Panc1 (cell line): ENCODE data around the gene TEX54. TPM values are rescaled to one million over a fixed set of nuclear protein-coding genes. Genes with fewer than 3 reads are reported as not detected.

Experiments used
- ATAC-seq: fragments of 200-7000 bp; cut with Tn5 transposase; 2 replicates; pipeline ENCODE4 v1.9.1; 2020; ENCODE audit warnings: mild to moderate bottlenecking, moderate library complexity
- BruUV-seq: library from RNA; stranded (reverse); fragments of 400-500 nt; replicated peaks from 2 replicates; lab custom pipeline; 2021; lab: Mats Ljungman, UMichigan
- CTCF ChIA-PET: fragments of 300-600 bp; sonication (Branson Sonifier 250); formaldehyde crosslinking; loops from one replicate; lab custom pipeline; 2022; ENCODE audit warnings: antibody characterized with exemption; lab: Charles Lee
- POLR2A ChIA-PET: fragments of 300-600 bp; sonication (Branson Sonifier 250); formaldehyde crosslinking; loops from one replicate; lab custom pipeline; 2022; ENCODE audit warnings: antibody characterized with exemption; lab: Charles Lee
- DNase-seq: peaks from one replicate; pipeline ENCODE4 v3.0.0-alpha.2; 2010; ENCODE audit warnings: low read depth, low spot score
- H3K27ac ChIP-seq: 2 replicates; pipeline ENCODE4 v1.5.1; 2011; ENCODE audit warnings: mild to moderate bottlenecking, low read length, inconsistent platforms
- H3K27me3 ChIP-seq: fragments of 200-500 bp; sonication (Bioruptor generic); 2 replicates; pipeline ENCODE4 v1.6.0; 2014; ENCODE audit warnings: low read length, inconsistent platforms; ENCODE audit not compliant: control insufficient read depth, insufficient read depth
- H3K36me3 ChIP-seq: fragments of 200-500 bp; sonication (Bioruptor generic); 2 replicates; pipeline ENCODE4 v1.5.1; 2014; ENCODE audit warnings: inconsistent platforms, mild to moderate bottlenecking, low read length, moderate library complexity; ENCODE audit not compliant: control insufficient read depth, insufficient read depth
- H3K4me1 ChIP-seq: 2 replicates; pipeline ENCODE4 v1.5.1; 2011; ENCODE audit warnings: inconsistent platforms, mild to moderate bottlenecking, low read length, moderate library complexity; ENCODE audit not compliant: control insufficient read depth, insufficient read depth
- H3K4me3 ChIP-seq, 2 experiments: 2 replicates each; pipeline ENCODE4 v1.5.1; 2011 to 2012; ENCODE audit warnings: low read depth in 2 of 2, low read length in 2 of 2, mild to moderate bottlenecking in 2 of 2, inconsistent platforms in 1 of 2, moderate library complexity in 1 of 2
- H3K9me3 ChIP-seq: fragments of 200-500 bp; sonication (Bioruptor generic); 2 replicates; pipeline ENCODE4 v1.5.1; 2014; ENCODE audit warnings: low read depth, mild to moderate bottlenecking, inconsistent platforms, low read length, moderate library complexity; ENCODE audit not compliant: control insufficient read depth, insufficient read depth
- POLR2AphosphoS5 ChIP-seq: IDR thresholded peaks from 2 replicates; pipeline ENCODE4 v1.6.1; 2012; ENCODE audit warnings: mild to moderate bottlenecking, low read depth, low read length, moderate library complexity
- SIN3A ChIP-seq: IDR thresholded peaks from 2 replicates; pipeline ENCODE4 v1.6.1; 2012; ENCODE audit warnings: low read depth, mild to moderate bottlenecking, low read length, moderate library complexity, borderline replicate concordance; ENCODE audit not compliant: insufficient read depth
- TCF7L2 ChIP-seq: IDR thresholded peaks from 2 replicates; pipeline ENCODE4 v1.6.1; 2011; ENCODE audit warnings: mild to moderate bottlenecking, low read depth, low read length, inconsistent platforms
- in situ Hi-C: cut with HindIII; loops from 2 replicates; pipeline ENCODE4 v1.10.0; 2016; ENCODE audit warnings: low sequenced_read_pairs, low pct_unique_long_range_greater_than_20kb
- intact Hi-C: fragments of 100-400 bp; cut with micrococcal nuclease; formaldehyde crosslinking; loops from one replicate; pipeline ENCODE4 v1.10.0; 2022; ENCODE audit not compliant: unreplicated experiment
- total RNA-seq: library from RNA; stranded (reverse); gene quantifications from one replicate; pipeline ENCODE4 v1.2.1, GENCODE V29; 2021; ENCODE audit not compliant: unreplicated experiment
- TF ChIP-seq, protein P1 (sequence below): fragments of 450-650 bp; IDR thresholded peaks from 2 replicates; pipeline ENCODE4 v1.5.1; 2017; ENCODE audit warnings: mild to moderate bottlenecking
- TF ChIP-seq, protein P2 (sequence below), 2 experiments: IDR thresholded peaks; 2 replicates each; pipeline ENCODE4 v1.6.1; 2011 to 2012; ENCODE audit warnings: low read depth in 2 of 2, control low read depth in 1 of 2, low read length in 1 of 2, mild to moderate bottlenecking in 1 of 2, moderate library complexity in 1 of 2; ENCODE audit not compliant: insufficient read depth in 1 of 2

Gene TEX54
- total RNA-seq, 1 experiment from 2014 or later: not detected

DNA sequence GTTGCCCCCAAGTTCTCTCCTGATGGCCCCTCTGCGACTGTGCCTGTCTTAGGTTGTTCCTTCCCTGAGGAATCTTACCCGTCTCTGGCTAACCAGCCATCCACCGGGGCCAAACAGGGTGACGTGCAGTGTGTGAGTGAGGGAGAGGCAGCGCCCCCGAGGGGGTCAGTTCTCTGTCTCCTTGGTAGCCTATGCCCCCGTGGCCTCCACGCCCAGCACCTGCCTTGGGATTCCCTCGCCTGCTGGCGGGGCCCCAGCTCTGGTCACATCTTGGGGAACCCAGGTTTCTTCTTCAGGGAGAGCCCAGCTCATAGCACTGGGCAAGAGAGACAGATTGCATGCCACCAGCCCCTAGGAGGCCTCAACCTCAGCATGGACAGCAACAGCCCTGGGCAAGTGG, 33.2 kb downstream of the TEX54 start:
- Histone ChIP-seq H3K9me3 (no peaks in the 10 kb centered on the region), H3K27ac (no peak overlapping the region), H3K27me3 (no peaks in the 10 kb centered on the region), H3K36me3 (peaks cover 24% of the 10 kb centered on the region), H3K4me1 (peaks cover 5% of the 10 kb centered on the region), H3K4me3 (no peak overlapping the region)
- intact Hi-C loops: no loop called here
- ChIA-PET POLR2A (no interaction called here), CTCF (interaction anchor here (0.6 kb wide), 1 partner anchor 460 kb away, joined by 3 read pairs; no protein-coding TSS in a partner anchor)
- TF ChIP-seq, protein P1, sequence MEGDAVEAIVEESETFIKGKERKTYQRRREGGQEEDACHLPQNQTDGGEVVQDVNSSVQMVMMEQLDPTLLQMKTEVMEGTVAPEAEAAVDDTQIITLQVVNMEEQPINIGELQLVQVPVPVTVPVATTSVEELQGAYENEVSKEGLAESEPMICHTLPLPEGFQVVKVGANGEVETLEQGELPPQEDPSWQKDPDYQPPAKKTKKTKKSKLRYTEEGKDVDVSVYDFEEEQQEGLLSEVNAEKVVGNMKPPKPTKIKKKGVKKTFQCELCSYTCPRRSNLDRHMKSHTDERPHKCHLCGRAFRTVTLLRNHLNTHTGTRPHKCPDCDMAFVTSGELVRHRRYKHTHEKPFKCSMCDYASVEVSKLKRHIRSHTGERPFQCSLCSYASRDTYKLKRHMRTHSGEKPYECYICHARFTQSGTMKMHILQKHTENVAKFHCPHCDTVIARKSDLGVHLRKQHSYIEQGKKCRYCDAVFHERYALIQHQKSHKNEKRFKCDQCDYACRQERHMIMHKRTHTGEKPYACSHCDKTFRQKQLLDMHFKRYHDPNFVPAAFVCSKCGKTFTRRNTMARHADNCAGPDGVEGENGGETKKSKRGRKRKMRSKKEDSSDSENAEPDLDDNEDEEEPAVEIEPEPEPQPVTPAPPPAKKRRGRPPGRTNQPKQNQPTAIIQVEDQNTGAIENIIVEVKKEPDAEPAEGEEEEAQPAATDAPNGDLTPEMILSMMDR: no peak
- in situ Hi-C loops: no loop called here
- no TSS peak for BruUV-seq
- ATAC-seq: no peak
- no peak for DNase-seq

DNA sequence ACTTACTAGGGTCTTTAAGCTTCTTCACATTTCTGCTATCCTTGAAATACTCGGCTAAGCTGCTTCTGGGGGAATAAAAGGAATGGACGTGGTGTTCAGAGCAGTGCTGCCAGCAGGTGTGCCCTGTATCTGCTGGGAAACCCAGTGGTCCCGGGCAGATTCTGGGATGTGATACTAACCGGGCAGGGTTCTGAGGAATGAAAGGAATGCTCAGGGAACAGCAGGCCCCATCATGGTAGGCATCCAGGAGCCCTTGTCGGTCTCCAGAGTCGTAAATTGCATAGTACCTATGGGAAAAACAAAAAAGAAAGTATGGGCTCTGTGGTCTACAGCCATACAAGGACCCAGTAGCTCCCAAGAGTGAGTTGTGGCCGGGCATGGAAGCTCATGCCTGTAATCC, 36.4 kb downstream of the TEX54 start:
- H3K27me3 ChIP-seq: no peaks in the 10 kb centered on the region
- peaks cover 6% of the 10 kb centered on the region; the same call in 1 of the 2 replicates for H3K4me1 ChIP-seq
- BruUV-seq: no TSS peak
- TF ChIP-seq POLR2AphosphoS5 (no peak), TCF7L2 (no peak)
- peaks cover 12% of the 10 kb centered on the region for H3K36me3 ChIP-seq
- intact Hi-C loops: no loop called here
- ChIA-PET POLR2A (interaction anchor here (0.7 kb wide), 1 partner anchor 10 kb away, joined by 3 read pairs; no protein-coding TSS in a partner anchor), CTCF (no interaction called here)
- ATAC-seq (no peak), DNase-seq (no peak)
- no peaks in the 10 kb centered on the region for H3K9me3 ChIP-seq
- no peak overlapping the region for H3K27ac ChIP-seq
- in situ Hi-C loops: no loop called here
- H3K4me3 ChIP-seq: no peak overlapping the region

DNA sequence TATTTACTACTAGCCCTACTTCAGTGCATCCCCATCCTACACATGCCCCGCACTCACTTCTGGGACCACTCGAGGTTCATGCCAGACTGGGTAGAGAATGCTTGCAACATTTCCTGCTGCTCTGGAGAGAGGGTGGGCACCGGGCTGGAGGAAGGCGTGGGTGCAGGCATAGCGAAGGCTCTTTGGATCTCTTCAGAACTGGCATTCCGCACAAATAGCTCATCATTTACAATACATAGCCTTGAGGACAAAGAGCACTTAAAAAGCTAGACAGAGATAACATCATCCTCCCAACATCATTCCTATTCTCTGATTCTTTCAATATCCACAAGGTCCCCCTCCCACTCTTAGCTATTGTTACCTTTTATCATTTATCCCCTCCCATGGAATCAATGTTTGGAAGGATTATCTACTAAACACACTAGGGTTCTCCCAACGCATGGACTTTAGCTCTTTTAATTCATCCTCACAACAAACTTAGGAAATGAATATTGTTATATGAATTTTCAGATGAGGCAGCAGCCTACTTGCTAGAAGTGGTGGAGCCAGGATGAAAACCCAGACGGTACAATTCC, 38.4 kb downstream of the TEX54 start:
- TF ChIP-seq, protein P2, sequence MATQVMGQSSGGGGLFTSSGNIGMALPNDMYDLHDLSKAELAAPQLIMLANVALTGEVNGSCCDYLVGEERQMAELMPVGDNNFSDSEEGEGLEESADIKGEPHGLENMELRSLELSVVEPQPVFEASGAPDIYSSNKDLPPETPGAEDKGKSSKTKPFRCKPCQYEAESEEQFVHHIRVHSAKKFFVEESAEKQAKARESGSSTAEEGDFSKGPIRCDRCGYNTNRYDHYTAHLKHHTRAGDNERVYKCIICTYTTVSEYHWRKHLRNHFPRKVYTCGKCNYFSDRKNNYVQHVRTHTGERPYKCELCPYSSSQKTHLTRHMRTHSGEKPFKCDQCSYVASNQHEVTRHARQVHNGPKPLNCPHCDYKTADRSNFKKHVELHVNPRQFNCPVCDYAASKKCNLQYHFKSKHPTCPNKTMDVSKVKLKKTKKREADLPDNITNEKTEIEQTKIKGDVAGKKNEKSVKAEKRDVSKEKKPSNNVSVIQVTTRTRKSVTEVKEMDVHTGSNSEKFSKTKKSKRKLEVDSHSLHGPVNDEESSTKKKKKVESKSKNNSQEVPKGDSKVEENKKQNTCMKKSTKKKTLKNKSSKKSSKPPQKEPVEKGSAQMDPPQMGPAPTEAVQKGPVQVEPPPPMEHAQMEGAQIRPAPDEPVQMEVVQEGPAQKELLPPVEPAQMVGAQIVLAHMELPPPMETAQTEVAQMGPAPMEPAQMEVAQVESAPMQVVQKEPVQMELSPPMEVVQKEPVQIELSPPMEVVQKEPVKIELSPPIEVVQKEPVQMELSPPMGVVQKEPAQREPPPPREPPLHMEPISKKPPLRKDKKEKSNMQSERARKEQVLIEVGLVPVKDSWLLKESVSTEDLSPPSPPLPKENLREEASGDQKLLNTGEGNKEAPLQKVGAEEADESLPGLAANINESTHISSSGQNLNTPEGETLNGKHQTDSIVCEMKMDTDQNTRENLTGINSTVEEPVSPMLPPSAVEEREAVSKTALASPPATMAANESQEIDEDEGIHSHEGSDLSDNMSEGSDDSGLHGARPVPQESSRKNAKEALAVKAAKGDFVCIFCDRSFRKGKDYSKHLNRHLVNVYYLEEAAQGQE (IDR thresholded peaks at IDR 0.05; ENCODE audit: insufficient read depth in 1 of 2, low read depth in 2 of 2, low read length in 1 of 2): no peak
- TF ChIP-seq POLR2AphosphoS5 (no peak), SIN3A (no peak), TCF7L2 (no peak)
- TF ChIP-seq, protein P1: no peak
- ATAC-seq (no peak), DNase-seq (no peak)
- Histone ChIP-seq H3K4me1 (peaks cover 21% of the 10 kb centered on the region), H3K9me3 (no peaks in the 10 kb centered on the region), H3K4me3 (no peak overlapping the region), H3K27ac (no peak overlapping the region), H3K27me3 (no peaks in the 10 kb centered on the region), H3K36me3 (peaks cover 3% of the 10 kb centered on the region)
- CTCF ChIA-PET: interaction anchor here (0.5 to 0.7 kb wide), 2 partner anchors 21 to 114 kb away, joined by 4 to 6 read pairs; no protein-coding TSS in a partner anchor
- in situ Hi-C loops (no loop called here), intact Hi-C loops (no loop called here)
- BruUV-seq: no TSS peak
- POLR2A ChIA-PET: no interaction called here
